CD4-positive, alpha-beta T cell (primary cell): Measurements from ENCODE around the gene SH3YL1. TPM values are rescaled to one million over a fixed set of nuclear protein-coding genes. Genes with fewer than 3 reads are reported as not detected.

Source experiments
- ATAC-seq: fragments of 200-7000 bp; cut with Tn5 transposase; one replicate; pipeline ENCODE4 v1.10.0; 2022; ENCODE audit warnings: mild to moderate bottlenecking; ENCODE audit not compliant: poor library complexity
- CTCF ChIA-PET: fragments of 350-600 bp; sonication (Branson Sonifier 250); formaldehyde crosslinking; loops from one replicate; lab custom pipeline; 2021; ENCODE audit warnings: antibody characterized with exemption, inconsistent platforms; lab: Charles Lee
- POLR2A ChIA-PET: fragments of 350-600 bp; sonication (Branson Sonifier 250); formaldehyde crosslinking; loops from one replicate; lab custom pipeline; 2021; ENCODE audit warnings: antibody characterized with exemption, inconsistent platforms; lab: Charles Lee
- DNase-seq, 14 experiments: peaks; one replicate each; pipeline ENCODE4 v3.0.0-alpha.2; 2013 to 2020; ENCODE audit warnings: mixed read lengths in 2 of 14
- H3K27ac ChIP-seq, 2 donors: one replicate each; pipeline versions ENCODE4 v1.5.1 to v1.7.0; 2013; ENCODE audit warnings: low read length in 2 of 2, low read depth in 1 of 2, mild to moderate bottlenecking in 1 of 2
- H3K27me3 ChIP-seq, 2 experiments: 1 replicate in 1 of 2; 2 replicates in 1 of 2; pipeline versions ENCODE4 v1.6.1 to v1.7.0; 2013; ENCODE audit warnings: low read length in 2 of 2, control low read depth in 1 of 2, mild to moderate bottlenecking in 1 of 2, moderate library complexity in 1 of 2; ENCODE audit not compliant: insufficient read depth in 2 of 2, control insufficient read depth in 1 of 2
- H3K36me3 ChIP-seq: one replicate; pipeline ENCODE4 v1.6.1; 2013; ENCODE audit warnings: low read length, control low read depth; ENCODE audit not compliant: insufficient read depth
- H3K4me1 ChIP-seq: one replicate; pipeline ENCODE4 v1.6.1; 2013; ENCODE audit warnings: low read length, control low read depth; ENCODE audit not compliant: insufficient read depth
- H3K4me3 ChIP-seq: one replicate; pipeline ENCODE4 v1.5.1; 2013; ENCODE audit warnings: mild to moderate bottlenecking, low read length, moderate library complexity
- H3K9me3 ChIP-seq, 2 experiments: 1 replicate in 1 of 2; 2 replicates in 1 of 2; pipeline versions ENCODE4 v1.6.1 to v1.7.0; 2013; ENCODE audit warnings: low read length in 2 of 2, mild to moderate bottlenecking in 2 of 2, control low read depth in 1 of 2, moderate library complexity in 1 of 2; ENCODE audit not compliant: control insufficient read depth in 1 of 2, insufficient read depth in 1 of 2
- H3K27ac Mint-ChIP-seq: one replicate; pipeline ENCODE4 v1.8.0; 2020; ENCODE audit warnings: mixed read lengths
- H3K27me3 Mint-ChIP-seq: one replicate; pipeline ENCODE4 v1.8.0; 2021; ENCODE audit warnings: mixed read lengths
- H3K36me3 Mint-ChIP-seq: one replicate; pipeline ENCODE4 v1.8.0; 2021; ENCODE audit warnings: low read depth, mixed read lengths
- H3K4me1 Mint-ChIP-seq: one replicate; pipeline ENCODE4 v1.8.0; 2021; ENCODE audit warnings: low read depth, mixed read lengths
- H3K4me3 Mint-ChIP-seq: one replicate; pipeline ENCODE4 v1.8.0; 2020; ENCODE audit warnings: mild to moderate bottlenecking, mixed read lengths
- H3K9me3 Mint-ChIP-seq: one replicate; pipeline ENCODE4 v1.8.0; 2020; ENCODE audit warnings: mixed read lengths
- CTCF ChIP-seq: fragments of 200-600 bp; IDR thresholded peaks from one replicate; pipeline ENCODE4 v1.8.0; 2022; ENCODE audit warnings: antibody characterized with exemption, mild to moderate bottlenecking
- intact Hi-C, 2 experiments: fragments of 100-400 bp; cut with DNase I in 1 of 2; cut with micrococcal nuclease in 1 of 2; formaldehyde crosslinking; loops; one replicate each; pipeline versions ENCODE4 v1.15.1 to v1.9.0; 2023 to 2025; cut with DNase I, micrococcal nuclease
- total RNA-seq, 174 experiments: library from RNA in 2 of 174; stranded (reverse) in 2 of 174; gene quantifications; one replicate each; pipeline ENCODE4 v1.2.3 and lab custom pipeline; 2021 to 2026

Gene SH3YL1
- total RNA-seq, 2 experiments from 2014 or later = 59.7 to 61.9 TPM

GRCh38 chr2:176917-177316 lies 86.9 kb downstream of the SH3YL1 start:
- intact Hi-C loops = loop anchor here in 1 of 2 experiments (5.0 kb wide), 1 partner anchor 70 kb away; no protein-coding TSS in a partner anchor
- CTCF ChIA-PET = no interaction called here

DNA sequence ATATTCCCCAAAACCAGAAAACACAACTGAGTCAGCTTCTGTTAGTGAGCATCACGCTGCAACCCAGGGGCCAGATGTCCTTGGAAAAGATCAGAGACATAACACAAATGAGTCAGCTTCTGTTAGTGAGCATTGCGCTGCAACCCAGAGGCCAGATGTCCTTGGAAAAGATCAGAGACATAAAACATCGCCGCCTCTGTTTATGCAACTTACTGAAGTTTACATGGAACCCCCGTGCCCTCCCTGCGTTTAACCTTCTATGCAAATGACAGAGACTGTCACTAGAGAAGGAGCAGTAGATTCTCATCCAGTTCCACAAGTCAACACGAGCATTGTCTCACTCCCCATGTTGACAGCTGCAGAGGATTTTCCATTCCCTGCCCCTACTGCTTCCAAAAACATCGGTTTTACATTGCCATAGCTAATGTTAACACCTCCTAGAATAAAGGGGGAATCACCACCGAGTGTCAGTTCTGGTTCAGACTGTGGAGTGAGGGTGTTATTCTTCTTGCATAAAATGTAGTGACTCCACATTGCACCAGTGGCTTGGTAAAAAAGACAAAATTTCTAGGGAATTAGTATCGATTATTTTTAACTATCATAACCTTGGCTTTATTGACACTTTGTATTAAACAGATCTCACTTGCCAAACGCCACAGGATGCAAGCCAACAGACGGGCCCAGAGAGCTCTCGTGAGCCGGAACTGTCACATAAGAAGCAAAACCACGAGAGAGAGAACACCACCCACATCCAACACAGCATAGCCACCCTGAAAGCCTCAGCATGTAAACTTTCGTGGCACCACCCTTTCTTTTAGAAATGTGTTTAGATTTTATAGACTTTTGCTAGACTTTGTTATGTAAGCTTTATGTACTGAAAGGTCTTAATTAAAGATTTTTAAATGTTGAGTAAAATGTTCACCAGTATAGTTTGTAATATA lies 87.7 kb downstream of the SH3YL1 start:
- peak overlapping the region; percentile 92 for H3K27ac Mint-ChIP-seq

More at GRCh38 chr2:176917-177316, 86.9 kb downstream of the SH3YL1 start:
- H3K4me1 Mint-ChIP-seq = peaks cover 48% of the 10 kb centered on the region
- H3K4me3 ChIP-seq = no peak overlapping the region
- DNase-seq (peak in 1 of 14 experiments; percentile 7), ATAC-seq (no peak)
- H3K27ac ChIP-seq = peak overlapping the region; percentile 39 to 43
- no peaks in the 10 kb centered on the region for H3K36me3 Mint-ChIP-seq
- TF ChIP-seq CTCF = no peak
- H3K36me3 ChIP-seq = no peaks in the 10 kb centered on the region
- no peaks in the 10 kb centered on the region for H3K9me3 Mint-ChIP-seq
- peak overlapping the region; percentile 92 for H3K27ac Mint-ChIP-seq
- peak overlapping the region; percentile 35 for H3K4me3 Mint-ChIP-seq
- H3K27me3 Mint-ChIP-seq = no peaks in the 10 kb centered on the region
- no peaks in the 10 kb centered on the region for H3K9me3 ChIP-seq
- H3K4me1 ChIP-seq = peaks cover 38% of the 10 kb centered on the region
- POLR2A ChIA-PET = interaction anchor here (0.8 to 2.8 kb wide), 10 partner anchors 9 to 500 kb away, joined by 3 to 13 read pairs (median 4); partner anchors contain the start of genes ACP1 and TMEM18
- H3K27me3 ChIP-seq = no peaks in the 10 kb centered on the region

More for the DNA sequence above, 87.7 kb downstream of the SH3YL1 start:
- ATAC-seq (peak; percentile 95), DNase-seq (peak; percentile 14 to 82 (median 52))
- intact Hi-C loops = loop anchor here in 1 of 2 experiments (5.0 kb wide), 1 partner anchor 71 kb away; no protein-coding TSS in a partner anchor
- peak overlapping the region in 1 of 2 donors; percentile 50 for H3K27ac ChIP-seq
- ChIA-PET CTCF (no interaction called here), POLR2A (interaction anchor here (0.8 to 2.8 kb wide), 14 partner anchors 9 to 501 kb away, joined by 3 to 13 read pairs (median 4); partner anchors contain the start of genes ACP1 and TMEM18)
- no peak for TF ChIP-seq CTCF
- no peaks in the 10 kb centered on the region for H3K9me3 ChIP-seq
- no peaks in the 10 kb centered on the region for H3K27me3 Mint-ChIP-seq
- H3K9me3 Mint-ChIP-seq = no peaks in the 10 kb centered on the region
- H3K36me3 Mint-ChIP-seq = no peaks in the 10 kb centered on the region
- no peaks in the 10 kb centered on the region for H3K36me3 ChIP-seq
- peaks cover 48% of the 10 kb centered on the region for H3K4me1 Mint-ChIP-seq
- H3K4me1 ChIP-seq = peaks cover 38% of the 10 kb centered on the region
- peak overlapping the region; percentile 76 for H3K4me3 Mint-ChIP-seq
- peak overlapping the region; percentile 9 for H3K4me3 ChIP-seq
- H3K27me3 ChIP-seq = no peaks in the 10 kb centered on the region
